HG03139 (cell line): ENCODE data around the gene RSPO4.

ENCODE experiments used
- ATAC-seq: cut with Tn5 transposase; IDR thresholded peaks from one replicate; pipeline ENCODE4 v1.9.1; 2021; ENCODE audit not compliant: unreplicated experiment

Gene RSPO4

GRCh38 chr20:971346-971745 is 30.8 kb downstream of the RSPO4 start:
- ATAC-seq = no peak

GRCh38 chr20:969868-970267 is 32.2 kb downstream of the RSPO4 start:
- ATAC-seq = no peak

- no peak for ATAC-seq
Measured at GRCh38 chr20:967796-968742, 34.0 kb downstream of the RSPO4 start.

GRCh38 chr20:965956-966355 is 36.2 kb downstream of the RSPO4 start:
- no peak for ATAC-seq

GRCh38 chr20:963795-964194 is 38.3 kb downstream of the RSPO4 start:
- no peak for ATAC-seq

- ATAC-seq = no peak
Measured at GRCh38 chr20:962683-963082, 39.4 kb downstream of the RSPO4 start.

GRCh38 chr20:962223-962622 is 39.9 kb downstream of the RSPO4 start:
- ATAC-seq = no peak

GRCh38 chr20:961768-962167 is 40.3 kb downstream of the RSPO4 start:
- ATAC-seq = no peak

GRCh38 chr20:959996-960615 is 42.0 kb downstream of the RSPO4 start:
- no peak for ATAC-seq

- ATAC-seq = no peak
Measured at GRCh38 chr20:958936-959815, 42.9 kb downstream of the RSPO4 start.

- no peak for ATAC-seq
Measured at GRCh38 chr20:957544-957943, 44.6 kb downstream of the RSPO4 start.

GRCh38 chr20:956330-956951 is 45.7 kb downstream of the RSPO4 start:
- ATAC-seq = no peak

- no peak for ATAC-seq
Measured at GRCh38 chr20:955656-956055, 46.5 kb downstream of the RSPO4 start.

- no peak for ATAC-seq
Measured at GRCh38 chr20:955111-955510, 47.0 kb downstream of the RSPO4 start.

GRCh38 chr20:953742-954141 is 48.4 kb downstream of the RSPO4 start:
- no peak for ATAC-seq

- no peak for ATAC-seq
Measured at GRCh38 chr20:952196-952795, 49.8 kb downstream of the RSPO4 start.

GRCh38 chr20:951384-952169 is 50.5 kb downstream of the RSPO4 start:
- ATAC-seq = no peak

- ATAC-seq = no peak
Measured at GRCh38 chr20:949717-950116, 52.4 kb downstream of the RSPO4 start.

GRCh38 chr20:946826-947225 is 55.3 kb downstream of the RSPO4 start:
- no peak for ATAC-seq

- ATAC-seq = no peak
Measured at GRCh38 chr20:945841-946240, 56.3 kb downstream of the RSPO4 start.
